Neural cell (in vitro differentiated cells): ENCODE results near the gene GRIN1. TPM values are rescaled to one million over a fixed set of nuclear protein-coding genes. Genes with fewer than 3 reads are reported as not detected.

Experiments used
- H2AFZ ChIP-seq: fragments of 200-600, 300-800 bp; sonication (generic), shearing (Covaris generic); 2 replicates; pipeline ENCODE4 v1.6.0; 2014; ENCODE audit warnings: low read depth, mild to moderate bottlenecking, antibody characterized with exemption, low read length, moderate library complexity
- H3F3A ChIP-seq: fragments of 200-600 bp; shearing (Covaris generic); 2 replicates; pipeline ENCODE4 v1.6.1; 2016; ENCODE audit warnings: mild to moderate bottlenecking, moderate library complexity, mixed read lengths, antibody characterized with exemption, low read length; ENCODE audit not compliant: insufficient read depth, poor library complexity, severe bottlenecking
- H3K27ac ChIP-seq: fragments of 200-600, 300-800 bp; sonication (generic), shearing (Covaris generic); 2 replicates; pipeline ENCODE4 v1.5.1; 2014; ENCODE audit warnings: mild to moderate bottlenecking, low read length, moderate library complexity
- H3K27me3 ChIP-seq: fragments of 300-800, 200-600 bp; sonication (generic), shearing (Covaris generic); 2 replicates; pipeline ENCODE4 v1.6.0; 2014; ENCODE audit warnings: mild to moderate bottlenecking, low read depth, low read length, moderate library complexity; ENCODE audit not compliant: insufficient read depth
- H3K36me3 ChIP-seq: fragments of 300-800, 200-600 bp; sonication (generic), shearing (Covaris generic); 2 replicates; pipeline ENCODE4 v1.5.1; 2014; ENCODE audit warnings: mild to moderate bottlenecking, antibody characterized with exemption, low read length, moderate library complexity; ENCODE audit not compliant: insufficient read depth
- H3K4me2 ChIP-seq: fragments of 300-800, 200-600 bp; sonication (generic), shearing (Covaris generic); 2 replicates; pipeline ENCODE4 v1.6.0; 2014; ENCODE audit warnings: mild to moderate bottlenecking, low read length
- H3K4me3 ChIP-seq: fragments of 300-800, 200-600 bp; sonication (generic), shearing (Covaris generic); 2 replicates; pipeline ENCODE4 v1.5.1; 2014; ENCODE audit warnings: mild to moderate bottlenecking, low read length, moderate library complexity
- H3K79me2 ChIP-seq: fragments of 200-600 bp; shearing (Covaris generic); replicated peaks from 2 replicates; pipeline ENCODE4 v1.6.0; 2014; ENCODE audit warnings: mild to moderate bottlenecking, low read length, moderate library complexity; ENCODE audit not compliant: insufficient read depth
- H3K9ac ChIP-seq: fragments of 300-800, 200-600 bp; sonication (generic), shearing (Covaris generic); 2 replicates; pipeline ENCODE4 v1.6.1; 2016; ENCODE audit warnings: mild to moderate bottlenecking, low read length, mixed read lengths
- H3K9me2 ChIP-seq: fragments of 200-600 bp; shearing (Covaris generic); 2 replicates; pipeline ENCODE4 v1.6.1; 2016; ENCODE audit warnings: mild to moderate bottlenecking, low read length, mixed read lengths; ENCODE audit not compliant: insufficient read depth
- H3K9me3 ChIP-seq: fragments of 200-600, 300-800 bp; sonication (generic), shearing (Covaris generic); 2 replicates; pipeline ENCODE4 v1.6.1; 2016; ENCODE audit warnings: mild to moderate bottlenecking, mixed run types, low read length, moderate library complexity, mixed read lengths
- H4K20me1 ChIP-seq: fragments of 200-600 bp; shearing (Covaris generic); 2 replicates; pipeline ENCODE4 v1.6.1; 2016; ENCODE audit warnings: mild to moderate bottlenecking, mixed run types; ENCODE audit not compliant: insufficient read depth
- EZH2 ChIP-seq: fragments of 200-600, 300-800 bp; shearing (Covaris generic), sonication (generic); IDR thresholded peaks from 2 replicates; pipeline ENCODE4 v1.6.1; 2014; ENCODE audit warnings: antibody characterized with exemption, low read length, borderline replicate concordance, mild to moderate bottlenecking; ENCODE audit not compliant: insufficient read depth, poor library complexity, severe bottlenecking
- MXI1 ChIP-seq: fragments of 450-650 bp; conservative IDR thresholded peaks from 2 replicates; pipeline ENCODE4 v1.6.1; 2014; ENCODE audit warnings: antibody characterized with exemption, mild to moderate bottlenecking; ENCODE audit not compliant: poor library complexity, severe bottlenecking
- POLR2AphosphoS5 ChIP-seq: IDR thresholded peaks from 2 replicates; pipeline ENCODE4 v1.6.1; 2012
- RAD21 ChIP-seq: fragments of 450-650 bp; conservative IDR thresholded peaks from 2 replicates; pipeline ENCODE4 v1.6.1; 2014; ENCODE audit warnings: antibody characterized with exemption, mild to moderate bottlenecking, moderate library complexity
- TAF1 ChIP-seq: IDR thresholded peaks from 2 replicates; pipeline ENCODE4 v1.6.1; 2012; ENCODE audit warnings: low read depth
- polyA plus RNA-seq: library from polyadenylated mRNA; depleted of rRNA; stranded (reverse); fragments of >200 nt; gene quantifications from 2 replicates; pipeline ENCODE4 v1.2.3, GENCODE V29; 2014
- TF ChIP-seq, protein P1 (sequence below): IDR thresholded peaks from 2 replicates; pipeline ENCODE4 v1.6.1; 2012; ENCODE audit warnings: borderline replicate concordance

The GRIN1 gene
- polyA plus RNA-seq, 1 donor from 2014 or later: 0.58 TPM

DNA sequence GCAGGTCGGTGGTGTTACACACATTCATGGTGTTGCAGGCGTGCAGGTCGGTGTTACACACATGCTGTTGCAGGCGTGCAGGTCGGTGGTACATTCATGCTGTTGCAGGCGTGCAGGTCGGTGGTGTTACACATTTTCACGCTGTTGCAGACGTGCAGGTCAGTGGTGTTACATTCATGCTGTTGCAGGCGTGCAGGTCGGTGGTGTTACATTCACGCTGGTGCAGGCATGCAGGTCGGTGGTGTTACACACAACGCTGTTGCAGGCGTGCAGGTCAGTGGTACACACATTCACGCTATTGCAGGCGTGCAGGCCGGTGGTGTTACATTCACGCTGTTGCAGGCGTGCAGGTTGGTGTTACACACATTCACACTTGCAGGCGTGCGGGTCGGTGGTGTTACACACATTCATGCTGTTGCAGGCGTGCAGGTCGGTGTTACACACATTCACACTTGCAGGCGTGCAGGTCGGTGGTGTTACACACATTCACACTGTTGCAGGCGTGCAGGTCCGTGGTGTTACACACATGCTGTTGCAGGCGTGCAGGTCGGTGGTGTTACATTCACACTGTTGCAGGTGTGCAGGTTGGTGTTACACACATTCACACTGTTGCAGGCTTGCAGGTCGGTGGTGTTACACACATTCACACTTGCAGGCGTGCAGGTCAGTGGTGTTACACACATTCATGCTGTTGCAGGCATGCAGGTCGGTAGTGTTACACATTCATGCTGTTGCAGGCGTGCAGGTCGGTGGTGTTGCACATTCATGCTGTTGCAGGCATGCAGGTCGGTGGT, 35.6 kb upstream of the GRIN1 start:
- Histone ChIP-seq H3F3A (no peaks in the 10 kb centered on the region), H3K4me2 (no peak overlapping the region), H2AFZ (no peak overlapping the region), H3K27me3 (no peaks in the 10 kb centered on the region), H3K27ac (no peak overlapping the region), H3K36me3 (peaks cover 16% of the 10 kb centered on the region), H3K9me3 (no peaks in the 10 kb centered on the region), H4K20me1 (no peaks in the 10 kb centered on the region), H3K79me2 (no peaks in the 10 kb centered on the region), H3K4me3 (no peak overlapping the region), H3K9ac (no peak overlapping the region), H3K9me2 (no peaks in the 10 kb centered on the region)
- TF ChIP-seq, protein P1, sequence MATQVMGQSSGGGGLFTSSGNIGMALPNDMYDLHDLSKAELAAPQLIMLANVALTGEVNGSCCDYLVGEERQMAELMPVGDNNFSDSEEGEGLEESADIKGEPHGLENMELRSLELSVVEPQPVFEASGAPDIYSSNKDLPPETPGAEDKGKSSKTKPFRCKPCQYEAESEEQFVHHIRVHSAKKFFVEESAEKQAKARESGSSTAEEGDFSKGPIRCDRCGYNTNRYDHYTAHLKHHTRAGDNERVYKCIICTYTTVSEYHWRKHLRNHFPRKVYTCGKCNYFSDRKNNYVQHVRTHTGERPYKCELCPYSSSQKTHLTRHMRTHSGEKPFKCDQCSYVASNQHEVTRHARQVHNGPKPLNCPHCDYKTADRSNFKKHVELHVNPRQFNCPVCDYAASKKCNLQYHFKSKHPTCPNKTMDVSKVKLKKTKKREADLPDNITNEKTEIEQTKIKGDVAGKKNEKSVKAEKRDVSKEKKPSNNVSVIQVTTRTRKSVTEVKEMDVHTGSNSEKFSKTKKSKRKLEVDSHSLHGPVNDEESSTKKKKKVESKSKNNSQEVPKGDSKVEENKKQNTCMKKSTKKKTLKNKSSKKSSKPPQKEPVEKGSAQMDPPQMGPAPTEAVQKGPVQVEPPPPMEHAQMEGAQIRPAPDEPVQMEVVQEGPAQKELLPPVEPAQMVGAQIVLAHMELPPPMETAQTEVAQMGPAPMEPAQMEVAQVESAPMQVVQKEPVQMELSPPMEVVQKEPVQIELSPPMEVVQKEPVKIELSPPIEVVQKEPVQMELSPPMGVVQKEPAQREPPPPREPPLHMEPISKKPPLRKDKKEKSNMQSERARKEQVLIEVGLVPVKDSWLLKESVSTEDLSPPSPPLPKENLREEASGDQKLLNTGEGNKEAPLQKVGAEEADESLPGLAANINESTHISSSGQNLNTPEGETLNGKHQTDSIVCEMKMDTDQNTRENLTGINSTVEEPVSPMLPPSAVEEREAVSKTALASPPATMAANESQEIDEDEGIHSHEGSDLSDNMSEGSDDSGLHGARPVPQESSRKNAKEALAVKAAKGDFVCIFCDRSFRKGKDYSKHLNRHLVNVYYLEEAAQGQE: no peak
- TF ChIP-seq RAD21 (no peak), TAF1 (no peak)

- no peaks in the 10 kb centered on the region for H3K27me3 ChIP-seq
- no peaks in the 10 kb centered on the region for H3K79me2 ChIP-seq
- peaks cover 16% of the 10 kb centered on the region for H3K36me3 ChIP-seq
- no peak overlapping the region for H3K27ac ChIP-seq
- no peak overlapping the region for H3K4me3 ChIP-seq
- no peaks in the 10 kb centered on the region for H3K9me2 ChIP-seq
- no peaks in the 10 kb centered on the region for H3K9me3 ChIP-seq
- H3K9ac ChIP-seq: no peak overlapping the region
- H3F3A ChIP-seq: no peaks in the 10 kb centered on the region
- H3K4me2 ChIP-seq: no peak overlapping the region
- TF ChIP-seq EZH2: no peak
- TF ChIP-seq, protein P1: no peak
- TF ChIP-seq MXI1: no peak
- TF ChIP-seq POLR2AphosphoS5: no peak
- H4K20me1 ChIP-seq: no peaks in the 10 kb centered on the region
- no peak overlapping the region for H2AFZ ChIP-seq
Measured at GRCh38 chr9:137105814-137106661, 32.9 kb upstream of the GRIN1 start.
